Fibroblast of lung (primary cell): Measurements from ENCODE around the gene HDAC8. TPM values are rescaled to one million over a fixed set of nuclear protein-coding genes. Genes with fewer than 3 reads are reported as not detected.

Source experiments
- DNase-seq, 2 donors: peaks; one replicate each; pipeline versions ENCODE4 v3.0.0 to v3.0.0-alpha.2; 2010; ENCODE audit warnings: low read depth in 2 of 2
- H2AFZ ChIP-seq: 2 replicates; pipeline ENCODE4 v1.5.1; 2012; ENCODE audit warnings: low read length, control low read depth, inconsistent platforms
- H3K27ac ChIP-seq: 2 replicates; pipeline ENCODE4 v1.5.1; 2011; ENCODE audit warnings: low read length, control low read depth; ENCODE audit not compliant: insufficient read depth
- H3K27me3 ChIP-seq: 2 replicates; pipeline ENCODE4 v1.5.1; 2011; ENCODE audit warnings: mild to moderate bottlenecking, low read length; ENCODE audit not compliant: control insufficient read depth, insufficient read depth
- H3K36me3 ChIP-seq: 2 replicates; pipeline ENCODE4 v1.5.1; 2011; ENCODE audit warnings: low read length; ENCODE audit not compliant: control insufficient read depth, insufficient read depth
- H3K4me1 ChIP-seq: 2 replicates; pipeline ENCODE4 v1.5.1; 2011; ENCODE audit warnings: low read length; ENCODE audit not compliant: control insufficient read depth, insufficient read depth; ENCODE audit errors: extremely low read depth
- H3K4me2 ChIP-seq: 2 replicates; pipeline ENCODE4 v1.5.1; 2011; ENCODE audit warnings: low read length, control low read depth; ENCODE audit not compliant: insufficient read depth; ENCODE audit errors: extremely low read depth
- H3K4me3 ChIP-seq, 4 experiments: fragments of 200-600 bp in 1 of 4; sonication (generic) in 1 of 4; replicated peaks in 1 of 4; 2 replicates each; pipeline ENCODE4 v1.5.1; 2011 to 2016; ENCODE audit warnings: low read length in 4 of 4, low read depth in 3 of 4, mild to moderate bottlenecking in 3 of 4, control low read depth in 2 of 4, inconsistent platforms in 1 of 4, mixed read lengths in 1 of 4; ENCODE audit not compliant: insufficient read depth in 1 of 4; ENCODE audit errors: control extremely low read depth in 1 of 4
- H3K79me2 ChIP-seq: 2 replicates; pipeline ENCODE4 v1.5.1; 2012; ENCODE audit warnings: mild to moderate bottlenecking, low read length, inconsistent platforms; ENCODE audit not compliant: control insufficient read depth, insufficient read depth
- H3K9ac ChIP-seq: 2 replicates; pipeline ENCODE4 v1.5.1; 2011; ENCODE audit warnings: mild to moderate bottlenecking, low read length, control low read depth; ENCODE audit not compliant: insufficient read depth
- H3K9me3 ChIP-seq: 2 replicates; pipeline ENCODE4 v1.5.1; 2012; ENCODE audit warnings: low read depth, low read length; ENCODE audit not compliant: control insufficient read depth, insufficient read depth
- H4K20me1 ChIP-seq: 2 replicates; pipeline ENCODE4 v1.5.1; 2011; ENCODE audit warnings: low read length; ENCODE audit not compliant: control insufficient read depth, insufficient read depth; ENCODE audit errors: extremely low read depth
- EZH2 ChIP-seq: IDR thresholded peaks from 2 replicates; pipeline ENCODE4 v1.5.1; 2012; ENCODE audit warnings: low read length, control low read depth, mild to moderate bottlenecking; ENCODE audit errors: missing control alignments
- polyA plus RNA-seq, 2 donors: library from polyadenylated mRNA; depleted of rRNA in 1 of 2; stranded (reverse) in 1 of 2; unstranded in 1 of 2; fragments of >200 nt; gene quantifications; 2 replicates each; pipeline ENCODE4 v1.2.1, GENCODE V29; 2011 to 2012; ENCODE audit warnings: missing spikeins in 1 of 2
- total RNA-seq: library from RNA; depleted of rRNA; stranded (reverse); fragments of >200 nt; gene quantifications from 2 replicates; pipeline ENCODE4 v1.2.1, GENCODE V29; 2014
- TF ChIP-seq, protein P1 (sequence below), 2 donors: IDR thresholded peaks in 1 of 2; conservative IDR thresholded peaks in 1 of 2; 1 replicate in 1 of 2; 2 replicates in 1 of 2; pipeline ENCODE4 v1.5.1; 2011 to 2012; ENCODE audit warnings: low read length in 2 of 2, control low read depth in 1 of 2, inconsistent platforms in 1 of 2, low read depth in 1 of 2, mild to moderate bottlenecking in 1 of 2

Gene HDAC8
- total and polyA plus RNA-seq, 2 donors (not counting 1 experiment from before 2014, with no cell fraction given), result 25.9 TPM

DNA sequence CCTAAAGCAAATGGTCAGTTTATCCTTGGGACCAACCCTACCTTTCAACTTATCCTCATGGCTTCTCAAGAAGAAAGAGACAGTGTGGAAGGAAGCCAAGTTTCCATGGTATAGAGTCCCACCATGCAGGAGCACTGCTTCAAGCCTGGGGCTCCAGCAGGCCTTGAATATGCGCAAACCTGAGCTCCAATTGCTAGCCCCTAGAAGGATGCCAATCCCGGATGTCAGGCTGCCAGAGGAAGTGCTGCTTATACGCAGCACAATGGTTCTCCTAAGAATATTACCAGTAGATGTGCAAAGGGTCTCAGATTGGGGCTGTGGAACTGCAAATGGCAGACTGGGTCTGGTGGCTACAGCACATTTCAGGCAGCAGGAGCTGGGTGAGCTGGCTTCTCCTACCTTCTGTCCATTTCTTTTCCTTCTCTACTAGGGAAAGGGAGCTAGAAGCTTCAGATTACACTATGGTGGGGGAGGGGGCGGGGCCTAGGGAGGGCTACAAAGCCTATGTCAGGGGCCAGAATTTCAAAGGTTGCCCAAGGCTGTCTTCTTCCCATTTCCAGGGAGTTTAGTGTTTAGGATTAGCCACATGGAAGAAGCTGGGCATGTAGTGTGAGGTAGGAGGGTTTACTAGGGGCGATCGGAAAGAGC lies 226.2 kb downstream of the HDAC8 start:
- H3K27me3 ChIP-seq, result no peaks in the 10 kb centered on the region
- TF ChIP-seq, protein P1, sequence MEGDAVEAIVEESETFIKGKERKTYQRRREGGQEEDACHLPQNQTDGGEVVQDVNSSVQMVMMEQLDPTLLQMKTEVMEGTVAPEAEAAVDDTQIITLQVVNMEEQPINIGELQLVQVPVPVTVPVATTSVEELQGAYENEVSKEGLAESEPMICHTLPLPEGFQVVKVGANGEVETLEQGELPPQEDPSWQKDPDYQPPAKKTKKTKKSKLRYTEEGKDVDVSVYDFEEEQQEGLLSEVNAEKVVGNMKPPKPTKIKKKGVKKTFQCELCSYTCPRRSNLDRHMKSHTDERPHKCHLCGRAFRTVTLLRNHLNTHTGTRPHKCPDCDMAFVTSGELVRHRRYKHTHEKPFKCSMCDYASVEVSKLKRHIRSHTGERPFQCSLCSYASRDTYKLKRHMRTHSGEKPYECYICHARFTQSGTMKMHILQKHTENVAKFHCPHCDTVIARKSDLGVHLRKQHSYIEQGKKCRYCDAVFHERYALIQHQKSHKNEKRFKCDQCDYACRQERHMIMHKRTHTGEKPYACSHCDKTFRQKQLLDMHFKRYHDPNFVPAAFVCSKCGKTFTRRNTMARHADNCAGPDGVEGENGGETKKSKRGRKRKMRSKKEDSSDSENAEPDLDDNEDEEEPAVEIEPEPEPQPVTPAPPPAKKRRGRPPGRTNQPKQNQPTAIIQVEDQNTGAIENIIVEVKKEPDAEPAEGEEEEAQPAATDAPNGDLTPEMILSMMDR (conservative IDR thresholded peaks at IDR 0.05 in 1 of 2, IDR thresholded peaks at IDR 0.05 in 1 of 2; ENCODE audit: low read depth in 1 of 2, low read length in 2 of 2), result no peak
- no peak for TF ChIP-seq EZH2
- H3K4me3 ChIP-seq, result no peak overlapping the region
- no peak overlapping the region for H3K27ac ChIP-seq
- no peaks in the 10 kb centered on the region for H3K9me3 ChIP-seq
- no peak overlapping the region for H3K9ac ChIP-seq
- no peaks in the 10 kb centered on the region for H4K20me1 ChIP-seq
- H2AFZ ChIP-seq, result no peak overlapping the region
- no peak for DNase-seq
- no peaks in the 10 kb centered on the region for H3K79me2 ChIP-seq
- no peaks in the 10 kb centered on the region for H3K4me1 ChIP-seq
- H3K4me2 ChIP-seq, result no peak overlapping the region
- H3K36me3 ChIP-seq, result no peaks in the 10 kb centered on the region

DNA sequence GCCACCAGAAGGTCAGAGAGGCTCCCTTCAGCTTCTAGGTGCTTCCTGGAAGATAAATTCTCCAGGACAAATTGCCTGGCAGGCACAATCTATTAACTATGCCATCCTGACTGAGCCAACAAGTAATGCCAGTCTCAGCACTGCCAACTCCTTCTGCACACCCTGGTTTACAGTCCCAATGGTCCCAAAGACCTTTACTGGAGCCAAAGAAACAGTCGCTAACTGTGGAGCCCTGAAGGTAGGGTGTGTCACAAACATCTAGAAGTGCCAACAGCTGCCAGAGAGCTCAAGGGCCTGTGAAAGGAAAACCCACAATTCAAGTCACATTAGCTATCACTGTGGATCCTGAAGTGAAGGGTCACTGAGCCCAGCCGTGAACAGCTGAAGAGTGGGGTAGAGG lies 232.0 kb downstream of the HDAC8 start:
- H3K4me3 ChIP-seq, result no peak overlapping the region
- H3K9ac ChIP-seq, result no peak overlapping the region
- peaks cover 3% of the 10 kb centered on the region for H3K27me3 ChIP-seq
- H3K27ac ChIP-seq, result no peak overlapping the region
- H4K20me1 ChIP-seq, result no peaks in the 10 kb centered on the region
- TF ChIP-seq, protein P1 (conservative IDR thresholded peaks at IDR 0.05 in 1 of 2, IDR thresholded peaks at IDR 0.05 in 1 of 2; ENCODE audit: low read depth in 1 of 2, low read length in 2 of 2), result no peak
- TF ChIP-seq EZH2, result no peak
- H3K9me3 ChIP-seq, result no peaks in the 10 kb centered on the region
- H3K79me2 ChIP-seq, result no peaks in the 10 kb centered on the region
- H3K4me1 ChIP-seq, result no peaks in the 10 kb centered on the region
- H2AFZ ChIP-seq, result no peak overlapping the region
- no peaks in the 10 kb centered on the region for H3K36me3 ChIP-seq
- no peak overlapping the region for H3K4me2 ChIP-seq
- no peak for DNase-seq

DNA sequence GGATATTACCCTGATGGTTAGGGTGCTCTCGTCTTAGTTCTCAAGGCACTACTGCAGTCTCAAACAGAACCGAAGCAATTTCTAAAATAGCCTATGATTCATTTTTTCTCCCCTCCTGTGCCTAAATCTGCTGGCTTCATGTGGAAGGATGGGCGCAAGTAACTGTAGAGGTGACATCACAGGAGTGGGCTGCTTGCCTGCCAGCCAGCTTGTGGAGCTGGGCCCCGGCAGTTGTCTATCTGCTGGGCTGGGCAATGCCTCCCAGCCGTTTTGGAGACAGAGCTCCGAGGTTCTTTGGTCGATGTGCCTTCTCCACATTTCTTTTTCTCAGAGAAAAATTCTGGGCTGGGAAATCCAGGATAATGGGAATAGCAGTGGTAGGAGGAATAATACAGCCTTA lies 232.6 kb downstream of the HDAC8 start:
- H3K79me2 ChIP-seq, result no peaks in the 10 kb centered on the region
- no peak overlapping the region for H3K9ac ChIP-seq
- H3K4me3 ChIP-seq, result no peak overlapping the region
- H2AFZ ChIP-seq, result no peak overlapping the region
- H3K4me1 ChIP-seq, result no peaks in the 10 kb centered on the region
- H3K27ac ChIP-seq, result no peak overlapping the region
- H3K9me3 ChIP-seq, result no peaks in the 10 kb centered on the region
- H4K20me1 ChIP-seq, result no peaks in the 10 kb centered on the region
- TF ChIP-seq, protein P1 (conservative IDR thresholded peaks at IDR 0.05 in 1 of 2, IDR thresholded peaks at IDR 0.05 in 1 of 2; ENCODE audit: low read depth in 1 of 2, low read length in 2 of 2), result no peak
- no peak for TF ChIP-seq EZH2
- no peaks in the 10 kb centered on the region for H3K36me3 ChIP-seq
- H3K27me3 ChIP-seq, result peaks cover 3% of the 10 kb centered on the region
- DNase-seq, result no peak
- no peak overlapping the region for H3K4me2 ChIP-seq
